Endometrial microvascular endothelial cells (primary cell): ENCODE data around the gene MPZL1. TPM values are rescaled to one million over a fixed set of nuclear protein-coding genes. Genes with fewer than 3 reads are reported as not detected.
"Not testable (repeated sequence)": the region's sequence is repeated elsewhere in the genome, so short reads cannot be mapped to it uniquely, and the experiment has no call there.

ENCODE experiments used
- in situ Hi-C: cut with HindIII; loops from 2 replicates; pipeline ENCODE4 v1.10.0; 2017; ENCODE audit warnings: low sequenced_read_pairs, low pct_unique_long_range_greater_than_20kb; ENCODE audit errors: inconsistent ontology term
- total RNA-seq: library from RNA; depleted of rRNA; stranded (reverse); fragments of >200 nt; gene quantifications from one replicate; pipeline ENCODE4 v1.2.3, GENCODE V29; 2015; ENCODE audit errors: inconsistent ontology term

Gene MPZL1
- total RNA-seq, 1 donor from 2014 or later: 103 TPM

DNA sequence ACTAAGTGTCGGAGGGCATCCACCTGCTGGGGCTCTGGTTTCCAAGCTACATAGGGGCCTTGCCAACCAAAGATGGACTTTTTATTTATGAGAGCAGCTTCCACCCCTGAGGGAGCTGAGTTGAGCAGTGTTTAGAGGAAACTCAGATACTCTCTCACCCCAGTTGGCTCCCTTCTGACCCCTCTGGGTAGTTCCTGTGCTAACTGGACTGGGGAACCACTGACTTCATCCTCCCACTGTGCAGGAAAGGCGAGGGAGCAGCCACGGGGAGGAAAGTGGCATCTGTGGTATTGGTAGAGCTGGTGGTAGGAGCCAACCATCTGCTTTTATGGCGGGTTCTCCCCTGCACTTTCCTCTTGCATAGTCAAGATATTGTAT lies 70.4 kb downstream of the MPZL1 start:
- in situ Hi-C loops: no loop called here

DNA sequence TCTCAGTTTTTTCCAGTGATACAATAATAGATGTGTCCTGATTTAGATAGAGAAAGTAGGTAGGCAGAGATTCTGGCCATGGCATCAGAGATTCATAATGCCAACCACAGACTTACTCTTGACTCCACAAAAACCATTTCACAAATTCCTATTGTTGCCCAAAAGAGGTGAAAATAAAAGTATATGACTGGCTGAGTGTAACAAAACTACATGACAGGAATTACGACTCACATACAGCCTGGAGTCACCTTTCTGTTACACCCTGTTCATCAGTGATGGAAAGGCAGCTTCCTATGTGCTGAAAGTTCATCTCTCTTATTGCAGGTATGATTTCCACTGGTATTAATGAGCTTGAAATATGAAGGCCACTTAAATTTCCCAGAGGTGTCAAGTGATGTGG lies 72.3 kb downstream of the MPZL1 start:
- in situ Hi-C loops: no loop called here

DNA sequence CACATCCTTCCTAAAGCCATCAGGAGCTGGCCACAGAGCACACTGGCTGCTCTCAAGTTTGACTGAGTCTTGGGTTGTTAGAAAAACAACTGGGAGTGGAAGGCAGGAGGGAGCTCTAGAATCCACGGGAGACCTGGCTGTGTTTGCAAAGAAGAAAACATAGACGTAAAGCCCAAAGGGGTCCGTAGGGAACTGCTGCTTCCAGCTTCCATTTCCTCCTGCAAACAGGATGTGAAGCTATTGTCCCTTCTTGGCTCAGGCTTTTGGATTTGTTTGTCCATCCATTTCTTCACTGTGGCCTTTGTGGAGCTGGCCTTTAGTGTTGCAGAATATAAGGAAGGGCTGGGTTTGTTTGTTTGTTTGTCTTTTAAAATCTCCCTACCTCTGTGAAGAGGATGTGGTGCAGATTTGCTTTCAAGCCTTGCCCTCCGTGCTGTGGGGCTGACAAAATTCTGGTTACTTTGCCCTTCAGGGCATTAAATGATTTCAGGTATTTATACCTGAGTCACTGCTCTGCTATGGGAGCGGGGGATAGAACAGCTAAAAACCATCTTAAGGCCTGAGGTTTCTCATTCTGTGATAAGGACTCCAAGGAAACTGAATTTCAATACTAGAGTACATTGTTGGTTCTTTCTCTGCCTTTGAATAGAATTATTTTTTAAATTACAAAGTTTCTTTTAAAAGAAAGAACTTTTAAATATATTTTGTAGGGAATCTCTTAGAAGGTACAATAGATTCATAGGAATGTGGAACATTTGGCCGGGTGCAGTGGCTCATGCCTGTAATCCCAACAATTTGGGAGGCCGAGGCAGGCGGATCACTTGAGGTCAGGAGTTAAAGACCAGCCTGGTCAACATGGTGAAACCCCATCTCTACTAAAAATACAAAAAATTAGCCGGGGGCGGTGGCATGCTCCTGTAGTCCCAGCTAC lies 74.3 kb downstream of the MPZL1 start:
- in situ Hi-C loops: no loop called here

GRCh38 chr1:167797015-167797414 lies 75.2 kb downstream of the MPZL1 start:
- in situ Hi-C loops: no loop called here

- in situ Hi-C loops: no loop called here
Observed at GRCh38 chr1:167798952-167799351, 77.2 kb downstream of the MPZL1 start.

GRCh38 chr1:167799747-167800146 lies 78.0 kb downstream of the MPZL1 start:
- in situ Hi-C loops: no loop called here

GRCh38 chr1:167800251-167800650 lies 78.5 kb downstream of the MPZL1 start:
- in situ Hi-C loops: no loop called here

- in situ Hi-C loops: no loop called here
Observed at GRCh38 chr1:167802235-167802634, 80.5 kb downstream of the MPZL1 start.

- in situ Hi-C loops: no loop called here
Observed at GRCh38 chr1:167803358-167804207, 81.8 kb downstream of the MPZL1 start.

GRCh38 chr1:167805041-167805556 lies 83.3 kb downstream of the MPZL1 start:
- in situ Hi-C loops: no loop called here

GRCh38 chr1:167806235-167806634 lies 84.5 kb downstream of the MPZL1 start:
- in situ Hi-C loops: not testable (repeated sequence)

- in situ Hi-C loops: not testable (repeated sequence)
Observed at GRCh38 chr1:167806676-167807075, 84.9 kb downstream of the MPZL1 start.

DNA sequence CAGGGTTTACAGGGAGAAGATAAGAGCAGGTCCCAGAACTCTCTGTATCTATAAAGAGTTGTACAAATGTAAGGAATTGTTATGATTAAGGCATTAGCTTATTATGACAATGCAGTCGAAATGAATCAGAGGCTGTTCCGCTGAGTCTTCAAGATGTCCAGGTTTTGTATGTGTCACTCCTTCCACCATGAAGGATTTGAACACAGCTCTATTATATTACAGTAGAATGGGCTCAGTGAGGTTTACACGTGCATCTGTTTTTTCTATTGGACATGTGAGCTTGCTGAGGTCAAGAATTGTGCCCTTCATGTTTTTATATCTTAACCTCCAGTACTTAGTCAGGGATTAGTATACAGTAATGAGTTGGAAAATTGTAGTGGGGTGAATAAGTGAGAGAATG lies 86.3 kb downstream of the MPZL1 start:
- in situ Hi-C loops: no loop called here

DNA sequence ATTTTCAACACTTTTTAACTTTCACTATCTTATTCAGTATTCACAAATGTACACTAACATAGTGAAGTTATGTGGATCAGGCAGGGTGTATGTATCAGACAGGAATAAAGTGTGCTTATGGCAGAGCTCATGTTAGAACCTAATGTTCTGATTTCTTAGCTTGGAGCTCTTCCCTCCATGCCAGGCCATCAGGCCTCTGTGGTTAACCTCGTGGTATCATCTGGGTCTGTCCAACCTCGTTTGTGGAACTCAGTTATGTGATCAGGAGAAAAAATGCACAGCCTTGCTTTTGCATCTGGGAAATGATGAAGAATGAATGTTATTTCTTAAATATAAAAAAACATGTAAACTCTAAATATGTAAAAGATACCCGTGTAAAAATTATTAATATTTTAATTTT lies 86.9 kb downstream of the MPZL1 start:
- in situ Hi-C loops: no loop called here

DNA sequence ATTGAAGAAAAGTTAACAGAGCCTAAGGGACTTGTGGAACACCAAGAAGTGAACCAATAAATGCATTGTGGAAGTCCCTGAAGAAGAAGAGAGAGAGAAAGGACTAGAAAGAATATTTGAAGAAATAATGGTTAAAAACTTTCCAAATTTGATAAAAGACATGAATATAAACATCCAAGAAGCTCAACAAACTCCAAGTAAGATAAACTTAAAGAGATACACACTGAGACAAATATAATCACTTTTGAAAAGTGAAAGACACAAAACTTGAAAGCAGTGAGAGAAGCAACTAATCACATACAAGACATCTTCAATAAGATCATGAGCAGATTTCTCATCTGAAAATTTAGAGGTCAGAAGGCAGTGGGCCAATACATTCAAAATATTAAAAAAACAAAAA lies 91.2 kb downstream of the MPZL1 start:
- in situ Hi-C loops: no loop called here

DNA sequence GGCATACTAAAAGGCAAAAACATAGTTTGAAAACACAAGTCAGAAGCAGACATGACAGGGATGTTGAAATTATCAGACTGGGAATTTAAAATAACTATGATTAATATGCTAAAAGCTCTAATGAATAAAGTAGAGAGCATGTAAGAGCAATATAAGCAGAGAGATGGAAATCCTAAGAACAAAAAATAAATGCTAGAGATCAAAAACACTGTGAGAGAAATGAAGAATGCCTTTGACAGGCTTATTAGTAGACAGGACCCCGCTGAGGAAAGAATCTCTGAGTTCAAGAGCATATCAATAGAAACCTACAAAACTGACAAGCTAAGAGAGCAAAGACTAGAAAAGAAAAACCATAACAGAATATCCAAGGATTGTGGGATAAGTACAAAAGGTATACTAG lies 93.9 kb downstream of the MPZL1 start:
- in situ Hi-C loops: no loop called here

GRCh38 chr1:167819849-167820683 lies 98.3 kb downstream of the MPZL1 start:
- in situ Hi-C loops: no loop called here

- in situ Hi-C loops: no loop called here
Observed at GRCh38 chr1:167820684-167821355, 99.0 kb downstream of the MPZL1 start.

DNA sequence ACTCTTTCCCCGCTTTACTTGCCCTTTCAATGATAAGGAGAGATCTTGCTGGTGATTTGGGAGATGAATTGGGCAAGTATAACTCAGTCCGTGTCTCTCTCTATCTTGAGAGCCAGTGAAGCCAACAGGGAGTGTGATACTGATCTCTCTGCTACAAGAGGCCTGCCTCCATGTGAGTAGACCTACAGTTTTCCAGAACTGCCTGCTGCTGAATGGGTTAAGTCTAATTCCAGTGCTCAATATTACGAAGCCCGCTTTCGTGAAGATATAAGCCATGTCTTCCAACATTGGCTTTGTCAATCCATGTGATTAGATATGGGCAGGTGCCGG lies 99.5 kb downstream of the MPZL1 start:
- in situ Hi-C loops: no loop called here
